H1 (cell line): ENCODE data around the gene WSCD2. TPM values are rescaled to one million over a fixed set of nuclear protein-coding genes. Genes with fewer than 3 reads are reported as not detected.

Experiments
- CHD2 ChIP-seq: IDR thresholded peaks from 2 replicates; pipeline ENCODE4 v1.6.1; 2012; ENCODE audit warnings: low read length, improper control_type of control experiment
- CTCF ChIP-seq, 3 experiments: IDR thresholded peaks; 1 replicate in 2 of 3; 2 replicates in 1 of 3; pipeline versions ENCODE4 v1.5.1 to v1.6.1; 2011; ENCODE audit warnings: low read length in 3 of 3, mild to moderate bottlenecking in 3 of 3, inconsistent platforms in 2 of 3, low read depth in 1 of 3, moderate library complexity in 1 of 3; ENCODE audit not compliant: insufficient read depth in 1 of 3; ENCODE audit errors: control extremely low read depth in 1 of 3
- JUND ChIP-seq: IDR thresholded peaks from 2 replicates; pipeline ENCODE4 v1.6.1; 2011; ENCODE audit warnings: mild to moderate bottlenecking, improper control_type of control experiment, low read length
- SAP30 ChIP-seq: fragments of 300-600 bp; sonication (generic); IDR thresholded peaks from 2 replicates; pipeline ENCODE4 v1.7.1; 2012; ENCODE audit warnings: low read length, moderate library complexity, mild to moderate bottlenecking, inconsistent platforms; ENCODE audit not compliant: insufficient read depth, insufficient replicate concordance
- SP2 ChIP-seq: IDR thresholded peaks from 2 replicates; pipeline ENCODE4 v1.6.1; 2012; ENCODE audit warnings: mild to moderate bottlenecking, low read length, inconsistent platforms
- TBP ChIP-seq: IDR thresholded peaks from 2 replicates; pipeline ENCODE4 v1.6.1; 2011; ENCODE audit warnings: low read depth, low read length, improper control_type of control experiment
- polyA plus RNA-seq, 7 experiments: library from polyadenylated mRNA; depleted of rRNA in 3 of 7; stranded (reverse) in 5 of 7; unstranded in 2 of 7; fragments of >200 nt in 5 of 7; fragments of 200-250 nt in 2 of 7; gene quantifications; 1 replicate in 5 of 7; 2 replicates in 1 of 7; 4 replicates in 1 of 7; pipeline versions ENCODE4 v1.2.1 to v1.2.3, GENCODE V29; 2011 to 2013; ENCODE audit warnings: missing spikeins in 2 of 7, mixed read lengths in 2 of 7
- total RNA-seq: library from RNA; stranded (reverse); fragmentation: NEBNext Ultra II Directional; extraction: Animal tissue kit (Norgen Biotek cat#: 25700); gene quantifications from 2 replicates; pipeline ENCODE4 v1.2.1, GENCODE V29; 2021

Gene WSCD2
- total and polyA plus RNA-seq, 2 of the 8 experiments (the other 6 are each of a cell fraction or from before 2014, with no cell fraction given), result 1.3 to 2.2 TPM

GRCh38 chr12:108135627-108136026, 6.5 kb downstream of the WSCD2 start (continued):
- TF ChIP-seq CTCF (IDR thresholded peaks at IDR 0.05; ENCODE audit: control extremely low read depth in 1 of 3, insufficient read depth in 1 of 3, low read depth in 1 of 3, low read length in 3 of 3), result no peak
- TF ChIP-seq SP2, result no peak
- no peak for TF ChIP-seq CHD2
- TF ChIP-seq SAP30, result no peak
- no peak for TF ChIP-seq TBP
- TF ChIP-seq JUND, result no peak
